Thyroid gland (tissue), 4 donors: ENCODE data around the gene TMC3.

Experiments used
- POLR2A ChIP-seq, 2 donors: fragments of 450-650 bp; IDR thresholded peaks; one replicate each; pipeline ENCODE4 v1.6.1; 2017; ENCODE audit warnings: antibody characterized with exemption in 2 of 2, mild to moderate bottlenecking in 2 of 2, moderate library complexity in 1 of 2
- TF ChIP-seq, protein P1 (sequence below), 6 experiments: fragments of 200-600 bp in 3 of 6; fragments of 450-650 bp in 3 of 6; sonication (generic) in 3 of 6; IDR thresholded peaks; one replicate each; pipeline ENCODE4 v1.5.1; 2016 to 2019; ENCODE audit warnings: antibody characterized with exemption in 6 of 6, mild to moderate bottlenecking in 2 of 6, inconsistent platforms in 1 of 6, moderate library complexity in 1 of 6

DNA sequence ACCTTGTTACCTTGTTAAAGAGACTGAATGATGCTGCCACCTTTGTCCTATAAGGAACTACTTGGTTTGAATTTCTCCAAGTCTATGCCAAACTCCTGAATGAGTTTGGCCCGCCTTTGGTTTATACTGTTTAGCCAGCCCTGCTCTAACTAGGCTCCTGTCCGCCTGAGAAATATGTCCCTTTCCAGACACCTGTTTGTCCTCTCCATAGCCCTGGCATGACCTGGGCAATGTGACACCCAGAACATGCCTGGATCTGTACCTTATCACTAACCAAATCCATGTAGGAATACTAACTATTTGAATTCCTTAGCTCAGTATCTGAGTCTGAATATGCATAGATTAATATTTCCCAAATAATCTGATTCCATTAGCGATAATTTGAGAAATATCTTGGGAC lies 24.4 kb upstream of the TMC3 start:
- TF ChIP-seq, protein P1, sequence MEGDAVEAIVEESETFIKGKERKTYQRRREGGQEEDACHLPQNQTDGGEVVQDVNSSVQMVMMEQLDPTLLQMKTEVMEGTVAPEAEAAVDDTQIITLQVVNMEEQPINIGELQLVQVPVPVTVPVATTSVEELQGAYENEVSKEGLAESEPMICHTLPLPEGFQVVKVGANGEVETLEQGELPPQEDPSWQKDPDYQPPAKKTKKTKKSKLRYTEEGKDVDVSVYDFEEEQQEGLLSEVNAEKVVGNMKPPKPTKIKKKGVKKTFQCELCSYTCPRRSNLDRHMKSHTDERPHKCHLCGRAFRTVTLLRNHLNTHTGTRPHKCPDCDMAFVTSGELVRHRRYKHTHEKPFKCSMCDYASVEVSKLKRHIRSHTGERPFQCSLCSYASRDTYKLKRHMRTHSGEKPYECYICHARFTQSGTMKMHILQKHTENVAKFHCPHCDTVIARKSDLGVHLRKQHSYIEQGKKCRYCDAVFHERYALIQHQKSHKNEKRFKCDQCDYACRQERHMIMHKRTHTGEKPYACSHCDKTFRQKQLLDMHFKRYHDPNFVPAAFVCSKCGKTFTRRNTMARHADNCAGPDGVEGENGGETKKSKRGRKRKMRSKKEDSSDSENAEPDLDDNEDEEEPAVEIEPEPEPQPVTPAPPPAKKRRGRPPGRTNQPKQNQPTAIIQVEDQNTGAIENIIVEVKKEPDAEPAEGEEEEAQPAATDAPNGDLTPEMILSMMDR (IDR thresholded peaks at IDR 0.05): no peak
- TF ChIP-seq POLR2A (IDR thresholded peaks at IDR 0.05): no peak
